Activated naive CD4-positive, alpha-beta T cell treated with anti-CD3 and anti-CD28 coated beads, Interleukin-2, amount 10 ng/mL, durations not matched to agents 7 days and 5 days (primary cell): ENCODE measurements around the gene NFE2.

ENCODE experiments used
- CTCF ChIA-PET: fragments of 350-600 bp; sonication (Branson Sonifier 250); formaldehyde crosslinking; loops from one replicate; lab custom pipeline; 2021; ENCODE audit warnings: antibody characterized with exemption; lab: Charles Lee
- DNase-seq: peaks from one replicate; pipeline ENCODE4 v3.0.0-alpha.2; 2020
- H3K27ac Mint-ChIP-seq: one replicate; pipeline ENCODE4 v1.8.0; 2021; ENCODE audit warnings: mild to moderate bottlenecking, moderate library complexity, mixed read lengths
- H3K27me3 Mint-ChIP-seq: one replicate; pipeline ENCODE4 v1.8.0; 2021; ENCODE audit warnings: mild to moderate bottlenecking, mixed read lengths
- H3K36me3 Mint-ChIP-seq: one replicate; pipeline ENCODE4 v1.8.0; 2021; ENCODE audit warnings: mixed read lengths
- H3K4me1 Mint-ChIP-seq: one replicate; pipeline ENCODE4 v1.8.0; 2021; ENCODE audit warnings: mixed read lengths
- H3K4me3 Mint-ChIP-seq: one replicate; pipeline ENCODE4 v1.8.0; 2021; ENCODE audit warnings: mild to moderate bottlenecking, moderate library complexity, mixed read lengths
- H3K9me3 Mint-ChIP-seq: one replicate; pipeline ENCODE4 v1.8.0; 2021; ENCODE audit warnings: mixed read lengths

The NFE2 gene

GRCh38 chr12:54299515-54300224 is 1.1 kb downstream of the NFE2 start:
- Mint-ChIP-seq H3K27ac (no peak overlapping the region), H3K27me3 (peaks cover 95% of the 10 kb centered on the region), H3K9me3 (no peaks in the 10 kb centered on the region), H3K4me1 (peaks cover 22% of the 10 kb centered on the region), H3K4me3 (no peak overlapping the region), H3K36me3 (no peaks in the 10 kb centered on the region)
- no peak for DNase-seq
- CTCF ChIA-PET: interaction anchor here (0.8 to 2.1 kb wide), 7 partner anchors 13 to 85 kb away, joined by 3 to 10 read pairs (median 3); partner anchors contain the start of gene COPZ1

DNA sequence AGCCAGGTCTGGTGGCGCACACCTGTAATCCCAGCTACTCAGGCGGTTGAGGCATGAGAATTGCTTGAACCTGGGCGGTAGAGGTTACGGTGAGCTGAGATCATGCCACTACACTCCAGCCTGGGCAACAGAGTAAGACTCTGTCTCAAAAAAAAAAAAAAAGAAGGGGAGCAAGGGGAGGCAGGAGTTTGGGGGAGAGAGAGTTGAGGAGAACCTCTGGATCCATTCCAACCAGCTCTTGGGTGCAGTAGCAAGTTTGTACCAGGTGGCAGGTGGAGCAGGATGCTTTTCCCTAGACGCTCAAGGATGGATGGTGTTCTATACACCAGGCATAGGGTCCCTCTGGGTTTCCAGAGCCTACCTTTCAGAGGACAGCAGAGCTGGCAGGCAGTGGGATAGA is 1.9 kb downstream of the NFE2 start:
- Mint-ChIP-seq H3K27me3 (peaks cover 93% of the 10 kb centered on the region), H3K4me1 (peaks cover 15% of the 10 kb centered on the region), H3K9me3 (no peaks in the 10 kb centered on the region), H3K36me3 (no peaks in the 10 kb centered on the region), H3K27ac (no peak overlapping the region), H3K4me3 (no peak overlapping the region)
- CTCF ChIA-PET: interaction anchor here (0.8 to 2.1 kb wide), 7 partner anchors 8 to 84 kb away, joined by 3 to 10 read pairs (median 5); partner anchors contain the start of gene COPZ1
- DNase-seq: no peak

- Mint-ChIP-seq H3K4me1 (peaks cover 11% of the 10 kb centered on the region), H3K4me3 (no peak overlapping the region), H3K9me3 (no peaks in the 10 kb centered on the region), H3K27me3 (peaks cover 72% of the 10 kb centered on the region), H3K27ac (no peak overlapping the region), H3K36me3 (no peaks in the 10 kb centered on the region)
- CTCF ChIA-PET: interaction anchor here (1.2 to 8.1 kb wide), 6 partner anchors 11 to 84 kb away, joined by 3 to 125 read pairs (median 34); partner anchors contain the start of gene COPZ1
- DNase-seq: no peak
Measured at GRCh38 chr12:54296393-54297099, 4.3 kb downstream of the NFE2 start.

GRCh38 chr12:54294953-54295566 is 5.8 kb downstream of the NFE2 start:
- Mint-ChIP-seq H3K27ac (no peak overlapping the region), H3K27me3 (peaks cover 58% of the 10 kb centered on the region), H3K36me3 (peaks cover 2% of the 10 kb centered on the region), H3K4me1 (peaks cover 6% of the 10 kb centered on the region), H3K4me3 (no peak overlapping the region), H3K9me3 (no peaks in the 10 kb centered on the region)
- CTCF ChIA-PET: interaction anchor here (0.9 to 8.1 kb wide), 11 partner anchors 11 to 85 kb away, joined by 3 to 125 read pairs (median 13); partner anchors contain the start of gene COPZ1
- no peak for DNase-seq

DNA sequence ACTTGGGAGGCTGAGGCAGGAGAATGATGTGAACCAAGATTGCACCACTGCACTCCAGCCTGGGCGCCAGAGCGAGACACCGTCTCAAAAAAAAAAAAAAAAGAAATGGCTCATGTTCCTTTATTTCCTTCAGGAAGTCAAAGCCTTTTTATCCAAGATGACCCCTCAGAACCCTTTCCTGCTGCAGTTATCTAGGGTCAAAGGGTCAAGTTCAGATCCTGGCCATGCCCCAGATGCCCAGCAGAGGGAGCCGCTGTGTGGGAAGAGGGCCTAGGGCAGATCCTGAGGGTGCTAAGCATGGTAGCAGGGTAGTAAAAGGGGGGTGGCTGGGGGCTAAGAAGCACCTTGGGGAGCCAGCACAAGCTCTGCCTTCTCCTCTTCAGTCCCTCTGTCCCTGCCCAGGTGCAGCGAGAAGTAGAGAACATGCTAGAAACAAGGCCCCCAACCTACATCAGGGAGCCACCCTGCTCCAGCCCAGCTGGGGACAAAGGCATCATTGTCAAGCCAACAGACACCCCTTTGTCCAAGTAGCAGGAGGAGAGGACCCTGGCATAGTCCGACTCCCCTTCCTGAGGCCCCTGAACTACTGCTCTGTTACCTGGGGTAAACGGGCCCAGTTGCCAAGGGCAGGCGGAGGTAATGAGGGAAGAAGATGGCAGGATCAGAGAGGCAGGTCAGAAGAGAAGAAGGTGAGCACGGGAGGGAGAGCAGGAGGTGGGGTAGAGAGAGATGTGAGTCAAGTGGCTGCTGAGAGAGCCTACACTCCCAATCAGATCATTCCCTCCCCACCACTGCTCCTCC is 6.5 kb downstream of the NFE2 start:
- Mint-ChIP-seq H3K4me1 (peaks cover 6% of the 10 kb centered on the region), H3K4me3 (no peak overlapping the region), H3K27ac (no peak overlapping the region), H3K36me3 (peaks cover 2% of the 10 kb centered on the region), H3K27me3 (peaks cover 51% of the 10 kb centered on the region), H3K9me3 (no peaks in the 10 kb centered on the region)
- CTCF ChIA-PET: interaction anchor here (0.7 to 8.1 kb wide), 25 partner anchors 10 to 204 kb away, joined by 3 to 125 read pairs (median 5); partner anchors contain the start of genes CBX5, COPZ1 and NCKAP1L
- DNase-seq: peak; percentile 78

DNA sequence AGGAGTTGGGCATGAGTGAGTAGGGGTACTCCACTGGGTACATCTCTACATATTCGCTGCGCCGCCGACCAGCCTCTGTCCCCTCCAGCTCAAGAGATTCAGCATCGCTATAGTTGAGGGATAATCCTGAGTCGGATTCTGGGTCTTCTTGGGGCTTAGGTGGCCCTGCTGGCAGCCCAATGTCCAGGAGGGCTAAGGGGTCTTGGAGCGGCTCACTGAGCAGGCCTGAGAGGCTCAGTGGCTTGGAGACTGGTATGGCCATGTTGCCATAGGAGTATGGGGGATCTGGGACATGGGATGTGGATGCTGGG is 7.9 kb downstream of the NFE2 start:
- CTCF ChIA-PET: interaction anchor here (0.6 to 8.1 kb wide), 24 partner anchors 8 to 108 kb away, joined by 3 to 125 read pairs (median 6); partner anchors contain the start of genes CBX5, COPZ1 and NFE2
- DNase-seq: no peak
- no peak overlapping the region for H3K4me3 Mint-ChIP-seq
- peaks cover 5% of the 10 kb centered on the region for H3K36me3 Mint-ChIP-seq
- peaks cover 3% of the 10 kb centered on the region for H3K4me1 Mint-ChIP-seq
- peaks cover 36% of the 10 kb centered on the region for H3K27me3 Mint-ChIP-seq
- no peaks in the 10 kb centered on the region for H3K9me3 Mint-ChIP-seq
- no peak overlapping the region for H3K27ac Mint-ChIP-seq

DNA sequence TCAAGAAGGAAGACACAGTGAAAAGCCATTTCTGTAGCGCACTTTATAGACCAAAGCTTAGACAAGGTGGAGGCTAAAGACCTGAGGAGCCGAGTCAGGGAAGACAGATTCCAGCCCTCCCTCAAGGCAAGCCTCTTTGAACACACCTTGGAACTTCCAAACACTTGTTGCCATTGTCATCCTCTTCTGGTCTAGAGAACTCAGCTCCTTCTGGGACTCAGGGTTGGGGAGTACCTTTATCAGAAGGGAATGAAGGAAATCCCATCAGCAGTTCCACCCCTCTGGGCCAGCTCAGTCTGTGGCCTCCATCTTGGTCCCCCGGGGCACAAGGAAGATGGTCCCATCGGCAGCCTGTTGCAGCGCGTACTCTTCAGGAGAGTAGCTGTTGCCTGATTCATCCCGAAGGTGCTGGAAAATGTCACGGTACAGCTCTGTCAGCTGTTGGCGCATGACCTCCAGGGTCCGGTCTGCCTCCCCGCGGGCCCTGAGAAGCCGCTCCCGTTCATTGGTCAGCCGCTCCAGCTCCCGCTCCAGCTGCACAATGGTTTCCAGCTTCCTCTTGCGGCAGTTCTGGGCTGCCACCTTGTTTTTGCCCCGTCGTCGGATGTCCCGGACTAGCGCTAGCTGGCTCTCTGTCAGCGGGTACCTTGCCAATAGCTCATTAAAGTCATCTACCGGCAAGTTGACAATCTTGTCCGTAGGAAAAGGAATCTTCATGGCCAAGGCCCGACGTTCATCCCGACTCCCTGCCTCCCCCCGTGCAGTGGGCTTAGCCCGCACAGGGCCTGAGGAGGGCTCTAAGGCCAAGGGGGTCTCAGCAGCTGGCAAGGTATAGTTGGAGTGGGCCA is 8.5 kb downstream of the NFE2 start:
- no peaks in the 10 kb centered on the region for H3K9me3 Mint-ChIP-seq
- CTCF ChIA-PET: interaction anchor here (0.6 to 8.1 kb wide), 16 partner anchors 9 to 109 kb away, joined by 3 to 125 read pairs (median 6); partner anchors contain the start of genes COPZ1 and NFE2
- H3K4me1 Mint-ChIP-seq: peaks cover 1% of the 10 kb centered on the region
- DNase-seq: no peak
- peaks cover 30% of the 10 kb centered on the region for H3K27me3 Mint-ChIP-seq
- H3K27ac Mint-ChIP-seq: no peak overlapping the region
- no peak overlapping the region for H3K4me3 Mint-ChIP-seq
- H3K36me3 Mint-ChIP-seq: peaks cover 9% of the 10 kb centered on the region

DNA sequence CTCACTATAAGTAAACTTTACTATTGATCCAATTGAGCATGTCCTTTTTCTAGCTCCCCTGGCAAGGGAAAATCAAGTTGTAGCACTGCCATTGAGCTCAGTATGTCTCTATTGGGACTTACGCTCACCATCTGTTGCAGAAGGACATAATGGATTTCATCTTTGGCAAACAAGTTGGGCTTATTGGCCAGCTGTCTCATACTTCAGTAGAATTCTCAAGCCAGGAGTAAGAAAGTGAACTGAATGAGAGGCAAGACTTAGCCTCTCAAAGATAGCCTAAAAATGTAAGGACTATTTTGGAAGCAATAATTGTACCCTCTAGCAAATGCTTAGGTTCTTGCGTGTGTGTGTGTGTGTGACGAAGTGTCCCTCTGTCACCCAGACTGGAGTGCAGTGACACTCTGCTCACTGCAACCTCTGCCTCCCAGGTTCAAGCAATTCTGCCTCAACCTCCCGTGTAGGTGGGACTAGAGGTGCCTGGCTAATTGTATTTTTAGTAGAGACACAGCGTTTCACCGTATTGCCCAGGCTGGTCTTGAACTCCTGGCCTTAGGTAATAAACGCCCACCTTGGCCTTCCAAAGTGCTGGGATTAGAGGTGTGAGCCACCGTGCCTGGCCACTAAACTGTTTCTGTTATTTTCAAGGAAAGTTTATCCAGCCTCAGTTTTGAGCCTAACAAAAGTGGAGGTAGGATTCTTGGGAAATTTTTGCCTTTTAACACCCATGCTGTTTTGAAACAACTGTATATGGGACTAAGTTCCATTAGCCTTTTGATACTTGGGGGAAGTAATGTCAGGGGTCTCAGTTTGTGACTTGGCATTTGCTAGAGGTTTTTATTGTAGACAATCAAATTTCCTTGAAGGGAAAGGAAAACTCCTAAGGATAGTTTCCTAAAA is 13.3 kb downstream of the NFE2 start:
- no peaks in the 10 kb centered on the region for H3K27me3 Mint-ChIP-seq

GRCh38 chr12:54286042-54287030 is 14.5 kb downstream of the NFE2 start:
- Mint-ChIP-seq H3K4me3 (no peak overlapping the region), H3K27me3 (no peaks in the 10 kb centered on the region), H3K27ac (no peak overlapping the region), H3K9me3 (no peaks in the 10 kb centered on the region), H3K36me3 (peaks cover 33% of the 10 kb centered on the region), H3K4me1 (peaks cover 57% of the 10 kb centered on the region)
- CTCF ChIA-PET: interaction anchor here (0.8 to 2.3 kb wide), 8 partner anchors 13 to 94 kb away, joined by 3 to 6 read pairs (median 3); partner anchors contain the start of genes COPZ1 and NFE2
- no peak for DNase-seq

More for the DNA sequence above, 13.3 kb downstream of the NFE2 start:
- Mint-ChIP-seq H3K4me1 (peaks cover 48% of the 10 kb centered on the region), H3K4me3 (no peak overlapping the region), H3K36me3 (peaks cover 33% of the 10 kb centered on the region), H3K9me3 (no peaks in the 10 kb centered on the region), H3K27ac (no peak overlapping the region)
- CTCF ChIA-PET: interaction anchor here (0.8 to 1.7 kb wide), 6 partner anchors 12 to 92 kb away, joined by 3 to 6 read pairs (median 3); partner anchors contain the start of gene NFE2
- no peak for DNase-seq

- Mint-ChIP-seq H3K9me3 (no peaks in the 10 kb centered on the region), H3K4me1 (peaks cover 57% of the 10 kb centered on the region), H3K27me3 (no peaks in the 10 kb centered on the region), H3K27ac (peak overlapping the region; percentile 13), H3K4me3 (no peak overlapping the region), H3K36me3 (peaks cover 32% of the 10 kb centered on the region)
- CTCF ChIA-PET: interaction anchor here (1.0 to 2.3 kb wide), 5 partner anchors 9 to 75 kb away, joined by 3 to 10 read pairs (median 6); partner anchors contain the start of gene NFE2
- no peak for DNase-seq
Measured at GRCh38 chr12:54285150-54286041, 15.4 kb downstream of the NFE2 start.
